ENCODE data around the gene ARPC5. TPM values are rescaled to one million over a fixed set of nuclear protein-coding genes. Genes with fewer than 3 reads are reported as not detected.
A peak's percentile ranks its signal among the peaks of the same experiment; 100 is the strongest.

ARPC5 gene
- total RNA-seq, 4 donors from 2014 or later, result 33.0 to 73.5 (median 68.2) TPM

- TF ChIP-seq CTCF (IDR thresholded peaks at IDR 0.05), result no peak
- no peak for TF ChIP-seq POLR2A (IDR thresholded peaks at IDR 0.05)
- no peak overlapping the region for H3K4me3 ChIP-seq (ENCODE audit: low read depth, poor library complexity, severe bottlenecking)
- intact Hi-C loops (cut with DNase I; ENCODE audit: low total_unique reads), result no loop called here
- 81 to 87% methylated on average over 3 of the region's 3 CpGs for WGBS, 2 donors
- no peak for DNase-seq (ENCODE audit: low spot score in 2 of 2)
Observed at GRCh38 chr1:183600634-183601033, 34.9 kb downstream of the ARPC5 start.

- intact Hi-C loops (cut with DNase I; ENCODE audit: low total_unique reads), result no loop called here
- DNase-seq (ENCODE audit: low spot score in 2 of 2), result peak in 1 of 2 donors; percentile 79
- 61 to 67% methylated on average over 3 of the region's 3 CpGs for WGBS, 2 donors
- no peak for TF ChIP-seq POLR2A (IDR thresholded peaks at IDR 0.05)
- TF ChIP-seq CTCF (IDR thresholded peaks at IDR 0.05), result no peak
- no peak overlapping the region for H3K4me3 ChIP-seq (ENCODE audit: low read depth, poor library complexity, severe bottlenecking)
Observed at GRCh38 chr1:183600136-183600535, 35.4 kb downstream of the ARPC5 start.

GRCh38 chr1:183598386-183598785, 37.2 kb downstream of the ARPC5 start:
- intact Hi-C loops (cut with DNase I; ENCODE audit: low total_unique reads), result no loop called here
- DNase-seq (ENCODE audit: low spot score in 2 of 2), result no peak
- no peak overlapping the region for H3K4me3 ChIP-seq (ENCODE audit: low read depth, poor library complexity, severe bottlenecking)
- no peak for TF ChIP-seq CTCF (IDR thresholded peaks at IDR 0.05)
- TF ChIP-seq POLR2A (IDR thresholded peaks at IDR 0.05), result no peak
- 47 to 48% methylated on average over 2 of the region's 2 CpGs for WGBS, 2 donors

DNA sequence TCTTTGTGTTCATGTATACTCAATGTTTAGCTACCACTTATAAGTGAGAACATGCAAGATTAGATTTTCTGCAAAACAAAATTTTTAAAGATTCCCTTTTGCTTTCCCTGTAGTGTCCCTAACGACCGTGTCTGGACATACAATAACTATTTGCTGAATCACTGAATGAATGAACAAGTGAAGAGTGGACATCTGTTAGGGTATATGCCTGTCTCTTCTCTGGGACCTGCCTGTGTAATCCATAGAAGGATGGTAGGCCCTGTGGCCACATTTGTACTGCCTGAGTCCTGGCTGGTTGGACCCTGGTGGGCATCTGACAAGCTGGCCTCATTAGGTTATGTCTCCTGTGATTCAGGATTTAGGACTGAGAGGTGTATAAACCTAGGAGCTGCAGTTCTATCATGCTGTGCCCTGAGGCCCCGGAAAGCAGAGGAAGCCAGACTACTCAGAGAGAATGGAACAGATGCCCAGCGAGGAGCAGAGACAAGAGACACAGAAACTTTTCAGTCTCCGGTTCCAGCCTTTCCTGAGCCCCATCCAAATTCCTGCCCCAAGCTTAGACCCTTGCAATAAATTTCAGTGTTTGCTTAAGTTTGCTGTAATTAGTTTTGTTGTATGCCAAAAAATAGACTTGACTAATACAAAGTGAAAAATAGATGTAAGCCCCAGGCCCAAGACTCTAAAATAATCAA, 37.8 kb downstream of the ARPC5 start:
- 51 to 54% methylated on average over 5 of the region's 5 CpGs for WGBS, 2 donors
- H3K4me3 ChIP-seq (ENCODE audit: low read depth, poor library complexity, severe bottlenecking), result no peak overlapping the region
- intact Hi-C loops (cut with DNase I; ENCODE audit: low total_unique reads), result no loop called here
- DNase-seq (ENCODE audit: low spot score in 2 of 2), result no peak
- TF ChIP-seq POLR2A (IDR thresholded peaks at IDR 0.05), result no peak
- TF ChIP-seq CTCF (IDR thresholded peaks at IDR 0.05), result no peak

- no peak for DNase-seq (ENCODE audit: low spot score in 2 of 2)
- WGBS, 2 donors, result 83 to 84% methylated on average over 5 of the region's 5 CpGs
- intact Hi-C loops (cut with DNase I; ENCODE audit: low total_unique reads), result no loop called here
- TF ChIP-seq POLR2A (IDR thresholded peaks at IDR 0.05) (no peak), CTCF (IDR thresholded peaks at IDR 0.05) (no peak)
- no peak overlapping the region for H3K4me3 ChIP-seq (ENCODE audit: low read depth, poor library complexity, severe bottlenecking)
Observed at GRCh38 chr1:183596500-183596899, 39.1 kb downstream of the ARPC5 start.

DNA sequence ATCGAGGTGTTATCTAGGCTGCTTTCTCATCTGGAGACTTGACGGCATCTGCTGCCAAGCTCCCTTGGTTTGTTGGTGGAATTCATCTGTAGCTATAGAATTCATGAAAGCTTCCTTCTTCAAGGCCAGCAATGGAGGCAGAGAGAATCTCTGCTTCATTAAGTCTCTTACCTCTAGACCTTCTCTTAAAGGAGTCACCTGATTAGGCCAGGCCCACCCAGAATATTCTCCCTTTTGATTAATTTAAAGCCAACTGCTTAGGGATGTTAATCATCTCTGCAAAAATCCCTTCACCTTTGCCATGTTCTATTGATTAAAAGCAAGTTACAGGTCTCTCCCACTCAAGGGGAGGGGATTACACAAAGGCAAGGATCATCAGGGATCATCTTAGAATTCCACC, 40.0 kb downstream of the ARPC5 start:
- no peak overlapping the region for H3K4me3 ChIP-seq (ENCODE audit: low read depth, poor library complexity, severe bottlenecking)
- no peak for DNase-seq (ENCODE audit: low spot score in 2 of 2)
- intact Hi-C loops (cut with DNase I; ENCODE audit: low total_unique reads), result no loop called here
- TF ChIP-seq POLR2A (IDR thresholded peaks at IDR 0.05) (no peak), CTCF (IDR thresholded peaks at IDR 0.05) (no peak)
- WGBS, 2 donors, result 93 to 97% methylated on average over 2 of the region's 2 CpGs
